WTC11 (cell line): ENCODE data around the gene LDB2. TPM values are rescaled to one million over a fixed set of nuclear protein-coding genes. Genes with fewer than 3 reads are reported as not detected.

ENCODE experiments used
- ATAC-seq: fragments of 200-7000 bp; cut with Tn5 transposase; 2 replicates; pipeline ENCODE4 v1.10.0; 2021; ENCODE audit warnings: mild to moderate bottlenecking, moderate library complexity
- CTCF ChIA-PET: fragments of 300-600 bp; sonication (Branson Sonifier 250); formaldehyde crosslinking; loops from one replicate; lab custom pipeline; 2021; ENCODE audit warnings: antibody characterized with exemption; lab: Charles Lee
- POLR2A ChIA-PET: fragments of 350-600 bp; sonication (Branson Sonifier 250); formaldehyde crosslinking; loops from one replicate; lab custom pipeline; 2021; ENCODE audit warnings: antibody characterized with exemption; lab: Charles Lee
- DNase-seq: peaks from one replicate; pipeline ENCODE4 v3.0.0; 2021; ENCODE audit warnings: low spot score
- H3K27ac Mint-ChIP-seq: 2 replicates; pipeline ENCODE4 v1.8.0; 2021; ENCODE audit warnings: mixed read lengths
- H3K27me3 Mint-ChIP-seq: 2 replicates; pipeline ENCODE4 v1.8.0; 2021; ENCODE audit warnings: low read depth, mild to moderate bottlenecking, moderate library complexity, mixed read lengths
- H3K36me3 Mint-ChIP-seq: 2 replicates; pipeline ENCODE4 v1.8.0; 2021; ENCODE audit warnings: mixed read lengths
- H3K4me1 Mint-ChIP-seq: 2 replicates; pipeline ENCODE4 v1.8.0; 2022; ENCODE audit warnings: mixed read lengths
- H3K4me3 Mint-ChIP-seq: 2 replicates; pipeline ENCODE4 v1.8.0; 2021; ENCODE audit warnings: mild to moderate bottlenecking, moderate library complexity, mixed read lengths
- H3K9me3 Mint-ChIP-seq: 2 replicates; pipeline ENCODE4 v1.8.0; 2021; ENCODE audit warnings: mixed read lengths
- CBFB ChIP-seq: sonication (generic); formaldehyde crosslinking; IDR thresholded peaks from 2 replicates; pipeline ENCODE4 v1.8.1; 2022; ENCODE audit warnings: mild to moderate bottlenecking, low read depth, missing genetic modification reagents
- ERG ChIP-seq: fragments of 250-450 bp; sonication (Bioruptor Pico); IDR thresholded peaks from 2 replicates; pipeline ENCODE4 v1.8.0; 2021; ENCODE audit warnings: mild to moderate bottlenecking
- GABPB1 ChIP-seq: sonication (generic); formaldehyde crosslinking; IDR thresholded peaks from 2 replicates; pipeline ENCODE4 v1.8.1; 2023; ENCODE audit warnings: mild to moderate bottlenecking, missing genetic modification reagents
- IRF1 ChIP-seq: sonication (generic); formaldehyde crosslinking; IDR thresholded peaks from 2 replicates; pipeline ENCODE4 v1.8.0; 2023; ENCODE audit warnings: missing genetic modification reagents
- IRF2 ChIP-seq: sonication (generic); formaldehyde crosslinking; IDR thresholded peaks from 2 replicates; pipeline ENCODE4 v1.8.0; 2022; ENCODE audit warnings: low read depth, missing genetic modification reagents, borderline replicate concordance
- OVOL2 ChIP-seq: fragments of 250-450 bp; sonication (Bioruptor Pico); IDR thresholded peaks from 2 replicates; pipeline ENCODE4 v1.9.0; 2021; ENCODE audit warnings: mild to moderate bottlenecking, borderline replicate concordance
- TP53 ChIP-seq: sonication (generic); formaldehyde crosslinking; IDR thresholded peaks from 2 replicates; pipeline ENCODE4 v1.8.1; 2023; ENCODE audit warnings: mild to moderate bottlenecking, missing genetic modification reagents
- ZBTB43 ChIP-seq: sonication (generic); formaldehyde crosslinking; IDR thresholded peaks from 2 replicates; pipeline ENCODE4 v1.8.1; 2023; ENCODE audit warnings: mild to moderate bottlenecking, missing genetic modification reagents
- ZNF121 ChIP-seq: sonication (generic); formaldehyde crosslinking; IDR thresholded peaks from 2 replicates; pipeline ENCODE4 v1.8.0; 2023; ENCODE audit warnings: missing genetic modification reagents
- ZNF263 ChIP-seq: sonication (generic); formaldehyde crosslinking; IDR thresholded peaks from 2 replicates; pipeline ENCODE4 v1.8.1; 2022; ENCODE audit warnings: low read depth, mild to moderate bottlenecking, moderate library complexity, missing genetic modification reagents
- ZNF317 ChIP-seq: sonication (generic); formaldehyde crosslinking; IDR thresholded peaks from 2 replicates; pipeline ENCODE4 v1.8.1; 2023; ENCODE audit warnings: low read depth, mild to moderate bottlenecking, moderate library complexity, missing genetic modification reagents, borderline replicate concordance
- ZNF416 ChIP-seq: fragments of 250-450 bp; sonication (Bioruptor Pico); IDR thresholded peaks from 2 replicates; pipeline ENCODE4 v1.9.0; 2021; ENCODE audit warnings: mild to moderate bottlenecking, inconsistent platforms
- total RNA-seq: library from RNA; stranded (reverse); gene quantifications from 3 replicates; pipeline ENCODE4 v1.2.3, GENCODE V29; 2021
- TF ChIP-seq, protein P1 (sequence below): sonication (generic); formaldehyde crosslinking; IDR thresholded peaks from 2 replicates; pipeline ENCODE4 v1.8.0; 2023; ENCODE audit warnings: missing genetic modification reagents, mild to moderate bottlenecking, borderline replicate concordance
- TF ChIP-seq, protein P2 (sequence below): sonication (generic); formaldehyde crosslinking; IDR thresholded peaks from 2 replicates; pipeline ENCODE4 v1.8.0; 2022; ENCODE audit warnings: missing genetic modification reagents
- TF ChIP-seq, protein P3 (sequence below): fragments of 250-450 bp; sonication (Bioruptor Pico); IDR thresholded peaks from 2 replicates; pipeline ENCODE4 v1.9.0; 2021; ENCODE audit warnings: mild to moderate bottlenecking

Gene LDB2
- total RNA-seq, 1 experiment from 2014 or later = 62.4 TPM

DNA sequence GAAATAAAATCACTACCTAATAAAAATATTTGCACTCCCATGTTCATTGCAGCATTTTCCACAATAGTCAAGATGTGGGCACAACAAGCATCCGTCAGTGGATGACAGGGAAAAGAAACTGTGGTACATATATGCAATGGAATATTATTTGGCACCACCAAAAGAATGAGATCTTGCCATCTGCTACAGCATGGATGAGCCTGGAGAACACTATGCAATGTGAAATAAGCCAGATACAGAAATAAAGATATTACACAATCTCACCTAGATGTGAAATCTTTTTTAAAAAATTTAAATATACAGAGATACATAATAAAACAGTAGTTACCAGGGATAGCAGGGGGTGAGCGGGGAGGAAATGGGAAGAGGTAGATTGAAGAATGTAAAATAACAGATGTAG, 44.8 kb downstream of the LDB2 start (continued):
- TF ChIP-seq ZNF416 (no peak), ZNF263 (no peak), OVOL2 (CRISPR knock-in tag) (no peak)
- TF ChIP-seq, protein P1, sequence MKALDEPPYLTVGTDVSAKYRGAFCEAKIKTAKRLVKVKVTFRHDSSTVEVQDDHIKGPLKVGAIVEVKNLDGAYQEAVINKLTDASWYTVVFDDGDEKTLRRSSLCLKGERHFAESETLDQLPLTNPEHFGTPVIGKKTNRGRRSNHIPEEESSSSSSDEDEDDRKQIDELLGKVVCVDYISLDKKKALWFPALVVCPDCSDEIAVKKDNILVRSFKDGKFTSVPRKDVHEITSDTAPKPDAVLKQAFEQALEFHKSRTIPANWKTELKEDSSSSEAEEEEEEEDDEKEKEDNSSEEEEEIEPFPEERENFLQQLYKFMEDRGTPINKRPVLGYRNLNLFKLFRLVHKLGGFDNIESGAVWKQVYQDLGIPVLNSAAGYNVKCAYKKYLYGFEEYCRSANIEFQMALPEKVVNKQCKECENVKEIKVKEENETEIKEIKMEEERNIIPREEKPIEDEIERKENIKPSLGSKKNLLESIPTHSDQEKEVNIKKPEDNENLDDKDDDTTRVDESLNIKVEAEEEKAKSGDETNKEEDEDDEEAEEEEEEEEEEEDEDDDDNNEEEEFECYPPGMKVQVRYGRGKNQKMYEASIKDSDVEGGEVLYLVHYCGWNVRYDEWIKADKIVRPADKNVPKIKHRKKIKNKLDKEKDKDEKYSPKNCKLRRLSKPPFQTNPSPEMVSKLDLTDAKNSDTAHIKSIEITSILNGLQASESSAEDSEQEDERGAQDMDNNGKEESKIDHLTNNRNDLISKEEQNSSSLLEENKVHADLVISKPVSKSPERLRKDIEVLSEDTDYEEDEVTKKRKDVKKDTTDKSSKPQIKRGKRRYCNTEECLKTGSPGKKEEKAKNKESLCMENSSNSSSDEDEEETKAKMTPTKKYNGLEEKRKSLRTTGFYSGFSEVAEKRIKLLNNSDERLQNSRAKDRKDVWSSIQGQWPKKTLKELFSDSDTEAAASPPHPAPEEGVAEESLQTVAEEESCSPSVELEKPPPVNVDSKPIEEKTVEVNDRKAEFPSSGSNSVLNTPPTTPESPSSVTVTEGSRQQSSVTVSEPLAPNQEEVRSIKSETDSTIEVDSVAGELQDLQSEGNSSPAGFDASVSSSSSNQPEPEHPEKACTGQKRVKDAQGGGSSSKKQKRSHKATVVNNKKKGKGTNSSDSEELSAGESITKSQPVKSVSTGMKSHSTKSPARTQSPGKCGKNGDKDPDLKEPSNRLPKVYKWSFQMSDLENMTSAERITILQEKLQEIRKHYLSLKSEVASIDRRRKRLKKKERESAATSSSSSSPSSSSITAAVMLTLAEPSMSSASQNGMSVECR (CRISPR knock-in tag) = no peak

- POLR2A ChIA-PET = no interaction called here
- CTCF ChIA-PET = no interaction called here
Measured at GRCh38 chr4:16852644-16853043, 45.8 kb downstream of the LDB2 start.

DNA sequence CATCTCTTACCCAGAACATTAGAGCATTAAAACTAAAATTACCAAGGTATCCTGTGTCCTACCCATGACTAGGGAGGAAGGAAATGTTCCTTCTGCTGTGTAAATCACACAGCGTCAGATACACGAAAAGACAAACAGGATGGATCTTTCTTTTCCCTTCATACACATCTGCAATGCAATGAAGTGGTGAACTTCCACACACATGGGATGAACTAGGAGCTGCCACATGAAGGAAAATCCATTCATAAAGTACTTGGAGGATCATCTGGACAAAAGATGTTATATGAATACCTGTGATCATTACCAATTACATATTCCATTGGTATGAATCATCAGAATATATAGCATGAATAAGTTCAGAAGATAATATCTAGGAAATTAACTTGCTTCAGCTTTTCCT, 46.2 kb downstream of the LDB2 start:
- ChIA-PET POLR2A (no interaction called here), CTCF (no interaction called here)
- DNase-seq = no peak
- no peak overlapping the region for H3K4me3 Mint-ChIP-seq
- peak overlapping the region; percentile 47; the same call in 1 of the 2 replicates for H3K27ac Mint-ChIP-seq
- H3K27me3 Mint-ChIP-seq = no peaks in the 10 kb centered on the region
- H3K36me3 Mint-ChIP-seq = peaks cover 29% of the 10 kb centered on the region
- H3K4me1 Mint-ChIP-seq = peaks cover 68% of the 10 kb centered on the region
- peaks cover 14% of the 10 kb centered on the region for H3K9me3 Mint-ChIP-seq
- no peak for ATAC-seq
- no peak for TF ChIP-seq GABPB1 (CRISPR knock-in tag)
- TF ChIP-seq, protein P2, sequence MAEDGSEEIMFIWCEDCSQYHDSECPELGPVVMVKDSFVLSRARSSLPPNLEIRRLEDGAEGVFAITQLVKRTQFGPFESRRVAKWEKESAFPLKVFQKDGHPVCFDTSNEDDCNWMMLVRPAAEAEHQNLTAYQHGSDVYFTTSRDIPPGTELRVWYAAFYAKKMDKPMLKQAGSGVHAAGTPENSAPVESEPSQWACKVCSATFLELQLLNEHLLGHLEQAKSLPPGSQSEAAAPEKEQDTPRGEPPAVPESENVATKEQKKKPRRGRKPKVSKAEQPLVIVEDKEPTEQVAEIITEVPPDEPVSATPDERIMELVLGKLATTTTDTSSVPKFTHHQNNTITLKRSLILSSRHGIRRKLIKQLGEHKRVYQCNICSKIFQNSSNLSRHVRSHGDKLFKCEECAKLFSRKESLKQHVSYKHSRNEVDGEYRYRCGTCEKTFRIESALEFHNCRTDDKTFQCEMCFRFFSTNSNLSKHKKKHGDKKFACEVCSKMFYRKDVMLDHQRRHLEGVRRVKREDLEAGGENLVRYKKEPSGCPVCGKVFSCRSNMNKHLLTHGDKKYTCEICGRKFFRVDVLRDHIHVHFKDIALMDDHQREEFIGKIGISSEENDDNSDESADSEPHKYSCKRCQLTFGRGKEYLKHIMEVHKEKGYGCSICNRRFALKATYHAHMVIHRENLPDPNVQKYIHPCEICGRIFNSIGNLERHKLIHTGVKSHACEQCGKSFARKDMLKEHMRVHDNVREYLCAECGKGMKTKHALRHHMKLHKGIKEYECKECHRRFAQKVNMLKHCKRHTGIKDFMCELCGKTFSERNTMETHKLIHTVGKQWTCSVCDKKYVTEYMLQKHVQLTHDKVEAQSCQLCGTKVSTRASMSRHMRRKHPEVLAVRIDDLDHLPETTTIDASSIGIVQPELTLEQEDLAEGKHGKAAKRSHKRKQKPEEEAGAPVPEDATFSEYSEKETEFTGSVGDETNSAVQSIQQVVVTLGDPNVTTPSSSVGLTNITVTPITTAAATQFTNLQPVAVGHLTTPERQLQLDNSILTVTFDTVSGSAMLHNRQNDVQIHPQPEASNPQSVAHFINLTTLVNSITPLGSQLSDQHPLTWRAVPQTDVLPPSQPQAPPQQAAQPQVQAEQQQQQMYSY (CRISPR knock-in tag) = no peak
- TF ChIP-seq ZBTB43 (CRISPR knock-in tag) = no peak
- TF ChIP-seq IRF1 (CRISPR knock-in tag) = no peak
- TF ChIP-seq CBFB (CRISPR knock-in tag) = no peak

More at GRCh38 chr4:16852644-16853043, 45.8 kb downstream of the LDB2 start:
- ATAC-seq (no peak), DNase-seq (no peak)
- TF ChIP-seq IRF2 (CRISPR knock-in tag) (no peak), ZNF317 (CRISPR knock-in tag) (no peak), ZNF416 (no peak), ZNF121 (CRISPR knock-in tag) (no peak), TP53 (CRISPR knock-in tag) (no peak), ERG (CRISPR knock-in tag) (no peak), IRF1 (CRISPR knock-in tag) (no peak)
- TF ChIP-seq, protein P3, sequence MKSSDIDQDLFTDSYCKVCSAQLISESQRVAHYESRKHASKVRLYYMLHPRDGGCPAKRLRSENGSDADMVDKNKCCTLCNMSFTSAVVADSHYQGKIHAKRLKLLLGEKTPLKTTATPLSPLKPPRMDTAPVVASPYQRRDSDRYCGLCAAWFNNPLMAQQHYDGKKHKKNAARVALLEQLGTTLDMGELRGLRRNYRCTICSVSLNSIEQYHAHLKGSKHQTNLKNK (CRISPR knock-in tag) = no peak
- H3K27me3 Mint-ChIP-seq = no peaks in the 10 kb centered on the region
- peaks cover 14% of the 10 kb centered on the region for H3K9me3 Mint-ChIP-seq
- H3K4me3 Mint-ChIP-seq = no peak overlapping the region
- H3K36me3 Mint-ChIP-seq = peaks cover 29% of the 10 kb centered on the region
- H3K4me1 Mint-ChIP-seq = peaks cover 68% of the 10 kb centered on the region
- H3K27ac Mint-ChIP-seq = no peak overlapping the region
